ENCODE results near the gene OGG1.

The OGG1 gene

DNA sequence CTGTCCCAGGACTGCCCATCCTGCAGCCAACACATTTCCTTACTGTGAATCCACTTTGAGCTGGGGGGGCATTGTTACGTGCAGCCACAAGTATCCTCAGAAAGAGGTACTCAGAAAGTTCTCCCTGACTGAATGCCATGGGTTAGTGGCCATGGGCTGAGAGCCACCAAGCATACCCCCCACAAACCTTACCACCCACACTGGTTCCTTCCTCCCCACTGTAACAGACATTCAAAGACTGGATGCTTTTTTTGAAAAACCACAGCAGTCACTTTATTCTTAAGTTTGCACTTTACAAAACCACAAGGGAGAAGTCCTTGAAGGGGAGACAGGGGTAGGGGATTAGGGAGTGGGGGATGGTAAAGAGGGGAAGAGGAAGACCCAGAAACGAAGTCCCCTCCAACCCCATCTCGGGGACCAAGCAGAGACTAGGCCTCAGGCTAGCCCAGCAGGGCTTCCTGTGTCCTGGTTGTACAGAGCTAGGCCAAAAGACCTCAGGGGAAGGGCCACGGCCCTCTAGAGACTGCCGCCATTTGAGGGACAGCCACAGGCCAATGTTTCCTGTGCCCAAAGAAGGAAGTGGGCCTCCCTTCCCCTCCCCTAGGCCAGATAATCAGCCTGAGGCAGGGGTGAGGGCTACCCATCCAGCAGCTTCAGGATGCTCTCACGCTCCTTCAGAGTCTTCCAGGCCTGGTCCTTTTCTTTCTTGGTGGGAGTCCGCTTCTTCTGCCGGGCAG lies 30.1 kb downstream of the OGG1 start:
- TF ChIP-seq POLR2A (IDR thresholded peaks at IDR 0.05; ENCODE audit: low read depth, low read length), result no peak
- DNase-seq (ENCODE audit: insufficient read length, low spot score) (no peak), FAIRE-seq (no peak)

DNA sequence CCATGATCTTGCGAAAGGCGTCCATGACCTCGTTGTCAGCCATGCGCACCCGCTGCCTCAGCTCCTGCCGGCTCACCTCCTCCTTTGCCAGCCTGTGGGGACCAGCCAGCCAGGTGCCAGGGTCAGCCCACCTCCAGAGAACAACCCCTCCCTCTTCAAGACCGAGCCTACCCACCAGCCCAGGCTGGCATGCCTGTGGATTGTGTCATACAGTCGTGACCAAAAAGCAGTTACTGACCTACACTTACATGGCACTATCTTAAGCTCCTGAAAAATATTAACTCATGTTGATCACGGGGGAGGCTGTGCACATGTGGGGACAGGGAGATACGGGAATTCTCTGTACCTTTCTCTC lies 30.7 kb downstream of the OGG1 start:
- DNase-seq (ENCODE audit: insufficient read length, low spot score) (no peak), FAIRE-seq (no peak)
- TF ChIP-seq POLR2A (IDR thresholded peaks at IDR 0.05; ENCODE audit: low read depth, low read length), result no peak

DNA sequence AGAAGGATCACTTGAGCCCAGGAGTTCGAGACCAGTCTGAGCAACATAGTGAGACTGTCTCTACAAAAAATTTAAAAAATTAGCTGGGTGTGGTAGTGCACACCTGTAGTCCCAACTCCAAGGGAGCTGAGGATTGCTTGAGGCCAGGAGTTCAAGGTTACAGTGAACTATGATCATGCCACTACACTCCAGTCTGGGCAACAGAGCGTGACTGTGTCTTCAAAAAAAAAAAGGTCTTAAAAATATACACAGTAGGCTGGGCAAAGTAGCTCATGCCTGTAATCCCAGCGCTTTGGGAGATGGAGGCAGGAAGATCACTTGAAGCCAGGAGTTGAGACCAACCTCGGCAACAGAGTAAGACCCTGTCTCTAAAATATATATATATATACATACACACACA lies 31.2 kb downstream of the OGG1 start:
- DNase-seq (ENCODE audit: insufficient read length, low spot score) (no peak), FAIRE-seq (no peak)
- TF ChIP-seq POLR2A (IDR thresholded peaks at IDR 0.05; ENCODE audit: low read depth, low read length), result no peak

DNA sequence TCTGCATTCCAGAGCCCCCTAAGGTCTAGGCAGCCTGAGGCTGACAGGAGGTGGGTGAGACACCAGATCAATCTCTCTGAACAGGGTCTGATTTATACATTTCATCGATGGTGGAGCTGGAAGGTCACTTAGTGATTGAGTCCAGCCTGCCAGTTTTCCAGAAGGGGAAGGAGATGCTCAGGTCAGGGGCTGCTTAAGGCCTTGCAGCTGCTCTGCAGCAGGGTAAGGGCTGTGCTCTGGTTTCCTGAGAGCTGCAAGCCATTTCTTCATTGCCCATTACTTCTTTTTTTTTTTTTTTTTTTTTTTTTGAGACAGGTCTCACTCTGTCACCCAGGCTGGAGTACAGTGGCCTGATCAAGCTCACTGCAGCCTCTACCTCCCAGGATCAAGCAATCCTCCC lies 31.8 kb downstream of the OGG1 start:
- FAIRE-seq (no peak), DNase-seq (ENCODE audit: insufficient read length, low spot score) (no peak)
- TF ChIP-seq POLR2A (IDR thresholded peaks at IDR 0.05; ENCODE audit: low read depth, low read length), result no peak

DNA sequence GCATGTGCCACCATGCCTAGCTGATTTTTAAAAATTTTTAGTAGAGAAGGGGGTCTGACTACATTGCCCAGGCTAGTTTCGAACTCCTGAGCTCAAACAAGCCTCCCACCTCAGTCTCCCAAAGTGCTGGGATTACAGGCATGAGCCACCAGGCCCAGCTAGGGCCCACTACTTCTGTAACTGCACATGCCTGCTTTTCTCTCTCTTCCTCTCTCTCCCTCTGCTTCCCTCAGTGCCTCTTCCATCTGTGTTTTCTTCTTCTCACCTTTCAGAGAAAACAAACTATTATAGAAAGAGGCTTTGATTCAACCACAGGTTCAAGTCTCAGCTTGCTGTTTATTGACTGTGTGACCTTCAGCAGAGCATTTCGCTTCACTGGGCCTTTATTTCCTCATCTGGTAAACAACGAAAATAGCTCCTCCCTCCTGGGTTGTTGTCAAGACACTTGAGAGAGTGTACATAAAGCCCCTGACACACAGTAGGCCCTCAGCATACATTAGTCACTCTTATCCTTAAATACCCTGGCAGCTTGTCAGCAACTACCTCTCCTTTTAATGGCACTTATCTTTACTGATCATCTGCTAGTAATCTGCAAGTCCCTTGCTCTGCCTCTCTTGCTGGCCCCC lies 32.3 kb downstream of the OGG1 start:
- FAIRE-seq, result no peak
- no peak for DNase-seq (ENCODE audit: insufficient read length, low spot score)
- TF ChIP-seq POLR2A (IDR thresholded peaks at IDR 0.05; ENCODE audit: low read depth, low read length), result no peak

DNA sequence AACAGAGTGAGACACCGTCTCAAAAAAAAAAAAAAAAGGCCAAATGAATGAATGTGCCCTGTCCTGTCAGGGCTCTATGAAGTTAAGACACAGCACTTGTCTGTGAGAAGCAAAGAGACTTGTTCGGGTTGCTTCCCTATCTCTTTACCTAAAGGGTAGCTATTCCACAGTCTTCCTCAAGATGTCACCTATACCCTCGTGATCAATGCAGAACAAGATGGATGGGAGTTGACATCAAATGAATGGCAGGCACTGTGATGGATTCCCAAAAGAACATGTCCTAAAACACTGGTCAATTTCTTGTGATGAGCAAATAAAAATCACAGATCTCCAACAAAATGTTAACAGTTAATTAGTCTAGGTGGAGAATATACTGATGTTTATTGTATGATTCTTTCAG lies 33.0 kb downstream of the OGG1 start:
- TF ChIP-seq POLR2A (IDR thresholded peaks at IDR 0.05; ENCODE audit: low read depth, low read length), result no peak
- FAIRE-seq, result no peak
- no peak for DNase-seq (ENCODE audit: insufficient read length, low spot score)

DNA sequence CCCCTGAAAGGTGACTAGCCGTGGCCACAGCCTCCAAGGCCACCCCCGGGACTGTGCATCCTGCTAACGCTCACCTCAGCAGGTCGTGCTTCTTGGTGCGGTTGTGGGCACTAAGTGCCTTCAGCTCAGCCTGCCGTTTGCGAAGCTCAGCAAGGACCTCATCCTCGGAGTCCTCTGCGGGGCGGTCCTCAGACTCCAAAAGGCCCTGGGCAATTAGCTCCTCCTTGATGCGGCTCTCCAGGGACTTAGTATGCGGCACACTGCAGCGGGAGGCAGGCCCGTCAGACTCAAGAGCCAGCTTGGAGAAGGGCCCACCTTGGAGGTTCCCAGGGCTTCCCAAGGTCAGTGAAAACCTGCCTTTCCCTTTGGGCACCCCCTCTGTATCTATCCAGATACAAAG lies 34.2 kb downstream of the OGG1 start:
- no peak for FAIRE-seq
- no peak for TF ChIP-seq POLR2A (IDR thresholded peaks at IDR 0.05; ENCODE audit: low read depth, low read length)
- DNase-seq (ENCODE audit: insufficient read length, low spot score), result no peak

DNA sequence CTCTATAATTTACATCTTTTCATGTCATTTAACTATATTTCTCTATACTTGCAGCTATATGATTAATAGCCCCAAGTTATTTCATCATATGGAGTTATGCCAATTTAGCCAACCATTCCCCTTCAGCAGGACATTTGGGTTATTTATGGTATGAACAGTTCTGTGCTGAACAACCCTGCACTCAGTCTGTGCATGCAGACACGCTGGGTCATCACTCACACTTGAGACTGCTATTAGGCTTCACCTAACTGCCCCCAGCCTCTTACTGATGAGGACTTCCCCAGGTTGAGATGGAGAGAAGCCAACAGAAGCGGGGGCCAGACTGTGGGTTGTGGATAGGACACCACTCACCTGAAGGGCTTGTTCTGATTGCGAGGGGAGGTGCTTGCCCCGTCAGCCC lies 35.2 kb downstream of the OGG1 start:
- DNase-seq (ENCODE audit: insufficient read length, low spot score) (no peak), FAIRE-seq (no peak)
- no peak for TF ChIP-seq POLR2A (IDR thresholded peaks at IDR 0.05; ENCODE audit: low read depth, low read length)

DNA sequence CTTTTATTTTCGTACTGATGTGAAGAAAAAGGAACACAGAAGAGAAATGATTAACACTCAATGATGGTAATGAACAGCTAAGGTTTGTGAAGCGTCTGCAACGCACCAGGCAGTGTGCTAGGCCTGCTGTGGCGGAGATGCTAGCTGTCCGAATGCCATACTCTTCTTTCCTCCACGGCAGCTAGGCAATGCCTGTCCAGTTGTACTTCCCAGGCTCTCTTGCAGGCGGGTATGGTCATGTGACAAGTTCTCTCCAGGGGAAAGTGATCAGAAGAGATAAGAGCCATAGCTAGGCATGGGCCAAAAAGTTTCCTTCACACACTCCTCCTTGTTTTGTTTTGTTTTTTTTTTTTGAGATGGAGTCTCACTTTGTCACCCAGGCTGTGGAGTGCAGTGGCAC lies 35.9 kb downstream of the OGG1 start:
- DNase-seq (ENCODE audit: insufficient read length, low spot score) (no peak), FAIRE-seq (no peak)
- no peak for TF ChIP-seq POLR2A (IDR thresholded peaks at IDR 0.05; ENCODE audit: low read depth, low read length)

DNA sequence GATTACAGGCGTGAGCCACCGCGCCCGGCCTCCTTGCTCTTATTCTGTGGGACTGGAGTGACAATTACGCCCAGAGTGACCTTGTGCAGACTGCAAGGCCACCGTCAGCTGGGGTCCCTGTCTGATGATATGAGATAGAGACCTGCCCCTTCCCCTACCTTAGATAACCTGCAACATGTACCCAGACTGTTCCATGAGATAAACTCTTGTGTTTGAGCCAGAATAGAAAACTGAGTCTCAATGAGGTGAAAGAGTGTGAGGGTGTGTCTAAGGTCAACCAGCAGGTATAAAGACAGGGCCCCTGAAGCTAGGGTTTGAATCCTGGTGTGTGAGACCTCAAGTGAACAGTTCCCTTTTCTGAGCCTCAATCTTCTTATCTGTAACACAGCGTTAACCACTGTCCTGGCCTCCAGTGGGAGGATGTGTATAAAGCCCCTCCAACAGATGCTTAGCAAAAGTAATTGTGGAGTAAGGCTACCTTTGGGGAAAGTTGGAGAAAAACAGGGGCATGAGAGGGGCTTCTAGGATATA lies 36.5 kb downstream of the OGG1 start:
- DNase-seq (ENCODE audit: insufficient read length, low spot score), result no peak
- no peak for TF ChIP-seq POLR2A (IDR thresholded peaks at IDR 0.05; ENCODE audit: low read depth, low read length)
- no peak for FAIRE-seq

DNA sequence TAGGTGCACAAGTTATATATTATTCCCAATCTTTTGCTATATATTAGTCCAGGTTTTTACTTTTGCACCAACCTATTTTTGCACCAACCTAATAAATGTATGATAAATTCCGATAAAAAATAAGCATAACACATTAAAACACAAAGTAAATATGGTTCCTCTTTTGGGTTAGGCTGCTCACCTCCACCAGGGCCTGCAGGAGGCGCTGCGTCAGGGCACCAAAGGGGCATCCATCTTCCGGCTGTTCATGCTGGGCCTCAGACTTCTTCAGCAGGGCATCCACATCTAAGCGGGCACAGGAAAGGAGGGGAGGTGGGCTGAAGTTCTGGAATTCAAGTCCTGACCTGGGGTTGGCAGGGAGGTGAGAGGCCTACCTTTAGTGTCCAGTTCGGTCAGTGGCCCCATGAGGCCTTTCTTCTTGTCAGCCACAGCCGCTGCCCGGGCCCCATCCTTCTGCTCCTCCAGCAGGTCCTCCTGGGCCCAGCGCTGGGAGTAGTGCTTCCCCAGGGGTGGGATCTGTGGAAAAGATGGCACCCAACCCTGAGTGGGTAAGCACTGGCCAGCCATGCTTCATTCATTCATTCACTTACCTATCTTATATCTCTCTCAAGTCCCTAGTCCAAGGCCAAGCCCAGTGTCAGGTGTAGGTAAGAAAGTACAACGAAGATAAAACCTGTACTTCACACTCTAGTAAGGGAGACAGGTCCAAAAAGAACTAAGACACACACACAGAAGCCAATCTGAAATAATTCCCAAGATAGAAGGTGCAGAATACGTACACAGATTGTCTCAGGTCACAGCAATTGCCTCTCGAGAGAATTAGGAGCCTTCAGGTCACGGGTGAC lies 37.3 kb downstream of the OGG1 start:
- no peak for FAIRE-seq
- DNase-seq (ENCODE audit: insufficient read length, low spot score), result no peak

DNA sequence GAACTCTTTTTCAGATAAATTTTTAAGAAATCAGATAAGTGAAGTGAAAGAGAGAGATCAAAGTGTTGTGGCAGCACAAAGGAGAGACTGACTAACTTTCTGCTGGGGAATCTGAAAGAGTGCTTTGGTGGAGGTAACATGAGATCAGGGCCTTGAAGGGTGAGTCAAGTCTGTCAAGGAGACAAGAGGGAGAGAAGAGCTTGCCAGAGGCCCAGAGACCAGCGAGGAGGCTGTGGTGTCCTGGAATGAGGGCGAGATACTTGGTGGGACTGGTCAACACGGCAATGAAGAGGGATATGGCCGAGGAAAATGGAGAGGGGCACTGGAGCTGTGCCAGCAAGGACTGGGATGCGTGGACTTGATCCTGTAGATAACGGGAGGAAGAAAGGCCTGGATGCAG lies 38.0 kb downstream of the OGG1 start:
- FAIRE-seq (no peak), DNase-seq (ENCODE audit: insufficient read length, low spot score) (no peak)
- no peak for TF ChIP-seq POLR2A (IDR thresholded peaks at IDR 0.05; ENCODE audit: low read depth, low read length)

More for the DNA sequence above, 37.3 kb downstream of the OGG1 start:
- TF ChIP-seq POLR2A (IDR thresholded peaks at IDR 0.05; ENCODE audit: low read depth, low read length), result no peak

DNA sequence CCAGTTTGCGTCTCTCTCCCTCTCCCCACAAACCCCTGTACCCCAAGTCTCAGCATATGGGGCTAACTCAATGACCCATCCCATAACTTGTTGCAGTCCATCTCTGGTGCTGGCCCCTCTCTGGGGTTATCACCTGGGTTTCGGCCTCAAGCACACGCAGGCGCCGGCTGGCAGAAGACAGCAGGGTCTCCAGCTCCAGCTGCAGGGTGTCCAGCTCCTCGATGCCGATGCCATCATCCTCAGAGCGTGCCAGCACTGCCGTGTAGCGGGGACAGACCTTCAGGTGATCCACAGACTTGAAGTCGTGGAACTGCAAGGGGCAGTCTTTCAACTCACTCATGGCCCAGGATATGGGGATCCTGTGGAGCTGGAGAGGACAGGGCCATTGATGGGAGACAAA lies 41.4 kb downstream of the OGG1 start:
- FAIRE-seq (no peak), DNase-seq (ENCODE audit: insufficient read length, low spot score) (no peak)
- no peak for TF ChIP-seq POLR2A (IDR thresholded peaks at IDR 0.05; ENCODE audit: low read depth, low read length)

DNA sequence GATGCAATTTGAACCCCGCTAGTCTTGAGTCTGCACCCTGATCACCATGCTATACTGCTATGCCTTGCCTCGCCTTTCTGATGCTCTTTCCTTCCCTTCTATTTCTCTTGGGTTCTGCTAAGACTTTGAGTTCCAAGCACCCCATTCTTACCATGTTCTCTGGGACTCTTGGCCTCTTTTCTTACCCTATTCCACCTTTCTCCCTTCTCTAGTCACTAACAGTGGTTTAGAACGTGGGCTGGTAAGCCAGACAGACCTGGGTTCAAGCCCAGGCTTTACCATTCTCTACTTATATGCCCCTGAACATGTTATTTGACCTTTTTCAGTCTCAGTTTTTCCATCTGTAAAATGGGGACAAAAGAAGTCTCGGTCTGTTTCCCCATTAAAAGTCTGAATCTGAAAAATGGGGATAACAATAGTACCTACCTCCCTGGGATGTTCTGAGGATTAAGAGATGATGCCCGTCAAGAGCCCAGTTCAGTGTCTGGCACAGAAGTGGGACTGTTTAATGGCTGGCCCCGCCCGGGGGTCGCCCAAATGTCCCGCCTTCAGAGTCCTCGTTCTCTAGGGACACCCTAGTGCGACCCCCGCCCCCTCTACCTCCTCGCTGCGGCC lies 42.1 kb downstream of the OGG1 start:
- no peak for DNase-seq (ENCODE audit: insufficient read length, low spot score)
- no peak for FAIRE-seq
- TF ChIP-seq POLR2A (IDR thresholded peaks at IDR 0.05; ENCODE audit: low read depth, low read length), result no peak

All from H54 (cell line).